H9 (cell line): ENCODE measurements around the gene FCN1. TPM values are rescaled to one million over a fixed set of nuclear protein-coding genes. Genes with fewer than 3 reads are reported as not detected.

ENCODE experiments used
- DNase-seq: peaks from one replicate; pipeline ENCODE4 v3.0.0-alpha.2; 2017
- H2AFZ ChIP-seq: one replicate; pipeline ENCODE4 v1.6.1; 2013; ENCODE audit warnings: mild to moderate bottlenecking, low read length, control low read depth, moderate library complexity
- H2AK5ac ChIP-seq: 2 replicates; pipeline ENCODE4 v1.6.1; 2013; ENCODE audit warnings: low read length, control low read depth, mixed read lengths; ENCODE audit not compliant: insufficient read length
- H2BK120ac ChIP-seq: one replicate; pipeline ENCODE4 v1.6.1; 2013; ENCODE audit warnings: low read depth, mild to moderate bottlenecking, low read length, control low read depth, inconsistent platforms; ENCODE audit not compliant: poor library complexity, severe bottlenecking
- H2BK12ac ChIP-seq: 2 replicates; pipeline ENCODE4 v1.6.1; 2013; ENCODE audit warnings: low read length, control low read depth, mixed read lengths, low read depth; ENCODE audit not compliant: insufficient read length
- H2BK15ac ChIP-seq: 2 replicates; pipeline ENCODE4 v1.6.1; 2013; ENCODE audit warnings: low read depth, low read length, control low read depth
- H2BK20ac ChIP-seq: one replicate; pipeline ENCODE4 v1.6.1; 2013; ENCODE audit warnings: low read depth, mild to moderate bottlenecking, low read length, control low read depth, inconsistent platforms; ENCODE audit not compliant: poor library complexity, severe bottlenecking
- H2BK5ac ChIP-seq: 2 replicates; pipeline ENCODE4 v1.6.1; 2013; ENCODE audit warnings: low read length, control low read depth, mixed read lengths; ENCODE audit not compliant: insufficient read length
- H3K14ac ChIP-seq: 2 replicates; pipeline ENCODE4 v1.6.1; 2013; ENCODE audit warnings: low read length, control low read depth; ENCODE audit not compliant: insufficient read depth
- H3K18ac ChIP-seq: 2 replicates; pipeline ENCODE4 v1.6.1; 2013; ENCODE audit warnings: low read depth, mild to moderate bottlenecking, mixed read lengths, low read length, control low read depth; ENCODE audit not compliant: insufficient read length
- H3K23ac ChIP-seq: 2 replicates; pipeline ENCODE4 v1.6.1; 2013; ENCODE audit warnings: low read length, control low read depth, mixed read lengths, low read depth; ENCODE audit not compliant: insufficient read length
- H3K23me2 ChIP-seq: 2 replicates; pipeline ENCODE4 v1.6.1; 2013; ENCODE audit warnings: low read depth, mild to moderate bottlenecking, mixed read lengths, low read length, control low read depth; ENCODE audit not compliant: insufficient read length, poor library complexity, severe bottlenecking
- H3K27ac ChIP-seq: 2 replicates; pipeline ENCODE4 v1.5.1; 2013; ENCODE audit warnings: low read length, control low read depth, mixed read lengths, low read depth; ENCODE audit not compliant: insufficient read length
- H3K27me3 ChIP-seq: 2 replicates; pipeline ENCODE4 v1.6.1; 2013; ENCODE audit warnings: low read length, control low read depth, inconsistent platforms; ENCODE audit not compliant: insufficient read depth
- H3K4ac ChIP-seq: 2 replicates; pipeline ENCODE4 v1.6.1; 2013; ENCODE audit warnings: low read depth, mild to moderate bottlenecking, control low read depth, inconsistent platforms, low read length, moderate library complexity
- H3K4me1 ChIP-seq: 2 replicates; pipeline ENCODE4 v1.6.1; 2013; ENCODE audit warnings: low read length, control low read depth, inconsistent platforms; ENCODE audit not compliant: insufficient read depth
- H3K4me2 ChIP-seq: 2 replicates; pipeline ENCODE4 v1.6.1; 2013; ENCODE audit warnings: low read length, control low read depth, mixed read lengths; ENCODE audit not compliant: insufficient read length, insufficient read depth
- H3K56ac ChIP-seq: 2 replicates; pipeline ENCODE4 v1.6.1; 2013; ENCODE audit warnings: low read depth, mild to moderate bottlenecking, mixed read lengths, low read length, control low read depth; ENCODE audit not compliant: insufficient read length
- H3K79me1 ChIP-seq: 2 replicates; pipeline ENCODE4 v1.6.1; 2013; ENCODE audit warnings: low read depth, mild to moderate bottlenecking, moderate library complexity, low read length, control low read depth, inconsistent platforms; ENCODE audit not compliant: insufficient read depth, poor library complexity, severe bottlenecking
- H3K79me2 ChIP-seq: 2 replicates; pipeline ENCODE4 v1.6.1; 2013; ENCODE audit warnings: low read length, control low read depth, inconsistent platforms; ENCODE audit not compliant: insufficient read depth
- H3K9ac ChIP-seq: 2 replicates; pipeline ENCODE4 v1.6.1; 2013; ENCODE audit warnings: low read length, control low read depth, mixed read lengths; ENCODE audit not compliant: insufficient read length; ENCODE audit errors: extremely low read depth
- H3K9me3 ChIP-seq: one replicate; pipeline ENCODE4 v1.6.1; 2013; ENCODE audit warnings: low read depth, low read length, inconsistent platforms; ENCODE audit not compliant: control insufficient read depth
- H3T11ph ChIP-seq: one replicate; pipeline ENCODE4 v1.6.1; 2013; ENCODE audit warnings: mild to moderate bottlenecking, low read length, control low read depth, inconsistent platforms
- H4K20me1 ChIP-seq: one replicate; pipeline ENCODE4 v1.6.1; 2013; ENCODE audit not compliant: control insufficient read depth, insufficient read length, insufficient read depth
- H4K5ac ChIP-seq: 2 replicates; pipeline ENCODE4 v1.6.1; 2013; ENCODE audit warnings: low read depth, mild to moderate bottlenecking, mixed read lengths, low read length, control low read depth; ENCODE audit not compliant: insufficient read length
- H4K8ac ChIP-seq: replicated peaks from 2 replicates; pipeline ENCODE4 v1.6.1; 2013; ENCODE audit warnings: low read length, control low read depth, mixed read lengths, low read depth; ENCODE audit not compliant: insufficient read length
- H4K91ac ChIP-seq: 2 replicates; pipeline ENCODE4 v1.6.1; 2013; ENCODE audit warnings: low read depth, mild to moderate bottlenecking, moderate library complexity, mixed read lengths, low read length, control low read depth; ENCODE audit not compliant: insufficient read length
- H3K27ac Mint-ChIP-seq, 3 experiments: 2 replicates in 2 of 3; 3 replicates in 1 of 3; pipeline ENCODE4 v1.8.0; 2020 to 2021; ENCODE audit warnings: mixed read lengths in 3 of 3, mild to moderate bottlenecking in 1 of 3, moderate library complexity in 1 of 3
- H3K27me3 Mint-ChIP-seq: 2 replicates; pipeline ENCODE4 v1.8.0; 2021; ENCODE audit warnings: low read depth, mild to moderate bottlenecking, moderate library complexity, mixed read lengths
- H3K36me3 Mint-ChIP-seq, 3 experiments: 2 replicates in 2 of 3; 3 replicates in 1 of 3; pipeline ENCODE4 v1.8.0; 2020 to 2021; ENCODE audit warnings: low read depth in 3 of 3, mixed read lengths in 3 of 3; ENCODE audit not compliant: insufficient read depth in 1 of 3
- H3K4me1 Mint-ChIP-seq, 2 experiments: 2 replicates each; pipeline ENCODE4 v1.8.0; 2020; ENCODE audit warnings: mixed read lengths in 2 of 2
- H3K4me3 Mint-ChIP-seq, 2 experiments: 2 replicates in 1 of 2; 3 replicates in 1 of 2; pipeline ENCODE4 v1.8.0; 2020 to 2021; ENCODE audit warnings: mild to moderate bottlenecking in 2 of 2, mixed read lengths in 2 of 2, moderate library complexity in 1 of 2
- H3K9me3 Mint-ChIP-seq, 2 experiments: 2 replicates in 1 of 2; 3 replicates in 1 of 2; pipeline ENCODE4 v1.8.0; 2020; ENCODE audit warnings: mild to moderate bottlenecking in 2 of 2, mixed read lengths in 2 of 2, moderate library complexity in 1 of 2
- WGBS: extraction: QIAGEN DNeasy Blood & Tissue Kit; methylation state at CpG from one replicate; pipeline ENCODE4 v1.1.7; 2013; ENCODE audit warnings: missing lambda C conversion rate, low lambda C conversion rate, mixed read lengths; ENCODE audit not compliant: insufficient read length; ENCODE audit errors: extremely low coverage; 5-methylcytosine and 5-hydroxymethylcytosine counted together
- total RNA-seq: library from RNA; stranded (reverse); gene quantifications from 2 replicates; pipeline ENCODE4 v1.2.1, GENCODE V29; 2021
- TF ChIP-seq, protein P1 (sequence below): fragments of 200-600 bp; sonication (generic); conservative IDR thresholded peaks from 3 replicates; pipeline ENCODE4 v1.8.0; 2021; ENCODE audit warnings: antibody characterized with exemption, mild to moderate bottlenecking

Gene FCN1
- total RNA-seq, 1 experiment from 2014 or later, result not detected

DNA sequence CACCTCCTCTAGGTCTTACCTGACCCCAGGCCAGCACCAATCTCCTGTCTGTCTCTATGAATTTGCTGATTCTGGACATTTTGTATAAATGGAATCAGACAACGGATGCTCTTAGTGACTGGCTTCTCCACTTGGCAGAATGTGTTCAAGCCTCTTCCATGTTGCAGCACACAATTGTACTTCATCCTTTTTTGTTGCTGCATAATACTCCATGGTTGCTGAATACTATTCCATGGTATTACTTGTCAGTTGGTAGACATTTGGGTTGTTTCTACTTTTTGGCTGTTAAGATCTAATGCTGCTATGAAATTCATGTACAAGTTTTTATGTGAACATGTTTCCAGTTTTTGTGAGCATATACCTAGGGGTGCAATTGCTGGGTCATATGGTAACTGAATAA lies 34.3 kb upstream of the FCN1 start:
- H3K9ac ChIP-seq, result no peak overlapping the region
- Mint-ChIP-seq H3K27ac (no peak overlapping the region), H3K27me3 (peaks cover 7% of the 10 kb centered on the region), H3K36me3 (0 out of 7 replicates have a peak, but pooled peaks cover 0 to 1% (median 0%) of the 10 kb centered on the region in 3 experiments), H3K4me3 (no peak overlapping the region), H3K9me3 (peaks cover 3 to 7% of the 10 kb centered on the region in 2 experiments; a peak in 3 of 5 replicates), H3K4me1 (no peaks in the 10 kb centered on the region)
- H3K4ac ChIP-seq, result no peak overlapping the region
- no peak overlapping the region for H2BK15ac ChIP-seq
- no peak overlapping the region for H3K4me2 ChIP-seq
- H2AFZ ChIP-seq, result no peak overlapping the region
- no peaks in the 10 kb centered on the region for H4K20me1 ChIP-seq
- H3K18ac ChIP-seq, result no peak overlapping the region
- no peaks in the 10 kb centered on the region for H3K79me1 ChIP-seq
- H2AK5ac ChIP-seq, result no peak overlapping the region
- H3T11ph ChIP-seq, result no peak overlapping the region
- H3K9me3 ChIP-seq, result no peaks in the 10 kb centered on the region
- no peak overlapping the region for H2BK5ac ChIP-seq
- no peak overlapping the region for H2BK20ac ChIP-seq
- no peak overlapping the region for H2BK120ac ChIP-seq
- no peak overlapping the region for H4K8ac ChIP-seq
- H3K27me3 ChIP-seq, result no peaks in the 10 kb centered on the region
- H2BK12ac ChIP-seq, result no peak overlapping the region
- no peak overlapping the region for H4K5ac ChIP-seq
- H3K4me1 ChIP-seq, result no peaks in the 10 kb centered on the region
- H3K23ac ChIP-seq, result no peak overlapping the region
- no peak overlapping the region for H4K91ac ChIP-seq
- H3K14ac ChIP-seq, result no peak overlapping the region
- no peak for DNase-seq
- H3K79me2 ChIP-seq, result no peaks in the 10 kb centered on the region
- no peak overlapping the region for H3K56ac ChIP-seq
- TF ChIP-seq, protein P1, sequence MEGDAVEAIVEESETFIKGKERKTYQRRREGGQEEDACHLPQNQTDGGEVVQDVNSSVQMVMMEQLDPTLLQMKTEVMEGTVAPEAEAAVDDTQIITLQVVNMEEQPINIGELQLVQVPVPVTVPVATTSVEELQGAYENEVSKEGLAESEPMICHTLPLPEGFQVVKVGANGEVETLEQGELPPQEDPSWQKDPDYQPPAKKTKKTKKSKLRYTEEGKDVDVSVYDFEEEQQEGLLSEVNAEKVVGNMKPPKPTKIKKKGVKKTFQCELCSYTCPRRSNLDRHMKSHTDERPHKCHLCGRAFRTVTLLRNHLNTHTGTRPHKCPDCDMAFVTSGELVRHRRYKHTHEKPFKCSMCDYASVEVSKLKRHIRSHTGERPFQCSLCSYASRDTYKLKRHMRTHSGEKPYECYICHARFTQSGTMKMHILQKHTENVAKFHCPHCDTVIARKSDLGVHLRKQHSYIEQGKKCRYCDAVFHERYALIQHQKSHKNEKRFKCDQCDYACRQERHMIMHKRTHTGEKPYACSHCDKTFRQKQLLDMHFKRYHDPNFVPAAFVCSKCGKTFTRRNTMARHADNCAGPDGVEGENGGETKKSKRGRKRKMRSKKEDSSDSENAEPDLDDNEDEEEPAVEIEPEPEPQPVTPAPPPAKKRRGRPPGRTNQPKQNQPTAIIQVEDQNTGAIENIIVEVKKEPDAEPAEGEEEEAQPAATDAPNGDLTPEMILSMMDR, result no peak
- no peaks in the 10 kb centered on the region for H3K23me2 ChIP-seq
- WGBS, result no CpG with 5 or more reads among the region's 1 CpG
- H3K27ac ChIP-seq, result no peak overlapping the region
